H1 (cell line): ENCODE data around the gene GMPPA.

Experiments
- CEBPB ChIP-seq: IDR thresholded peaks from 2 replicates; pipeline ENCODE4 v1.6.1; 2012; ENCODE audit warnings: low read depth, low read length
- CHD2 ChIP-seq: IDR thresholded peaks from 2 replicates; pipeline ENCODE4 v1.6.1; 2012; ENCODE audit warnings: low read length, improper control_type of control experiment
- EZH2 ChIP-seq: fragments of 200-600 bp; sonication (generic); IDR thresholded peaks from 2 replicates; pipeline ENCODE4 v1.7.1; 2012; ENCODE audit warnings: low read depth, mild to moderate bottlenecking, moderate library complexity, low read length, inconsistent platforms; ENCODE audit not compliant: severe bottlenecking
- JUN ChIP-seq: IDR thresholded peaks from 2 replicates; pipeline ENCODE4 v1.6.1; 2011; ENCODE audit warnings: low read depth, mild to moderate bottlenecking, improper control_type of control experiment, low read length
- NRF1 ChIP-seq: IDR thresholded peaks from 2 replicates; pipeline ENCODE4 v1.6.1; 2011; ENCODE audit warnings: mild to moderate bottlenecking, low read depth, low read length, improper control_type of control experiment
- POLR2A ChIP-seq, 2 experiments: IDR thresholded peaks; 1 replicate in 1 of 2; 2 replicates in 1 of 2; pipeline ENCODE4 v1.6.1; 2011; ENCODE audit warnings: low read depth in 2 of 2, low read length in 2 of 2, mild to moderate bottlenecking in 2 of 2; ENCODE audit errors: control extremely low read depth in 1 of 2
- SIN3A ChIP-seq, 2 experiments: IDR thresholded peaks in 1 of 2; conservative IDR thresholded peaks in 1 of 2; 2 replicates each; pipeline ENCODE4 v1.6.1; 2011 to 2012; ENCODE audit warnings: low read length in 2 of 2, improper control_type of control experiment in 1 of 2, low read depth in 1 of 2, mild to moderate bottlenecking in 1 of 2
- SIRT6 ChIP-seq: IDR thresholded peaks from one replicate; pipeline ENCODE4 v1.7.1; 2012; ENCODE audit warnings: low read length, inconsistent platforms
- SP1 ChIP-seq: IDR thresholded peaks from 2 replicates; pipeline ENCODE4 v1.6.1; 2011; ENCODE audit warnings: low read depth, low read length
- SP4 ChIP-seq: IDR thresholded peaks from 2 replicates; pipeline ENCODE4 v1.6.1; 2012; ENCODE audit warnings: low read length, inconsistent platforms
- TEAD4 ChIP-seq: IDR thresholded peaks from 2 replicates; pipeline ENCODE4 v1.6.1; 2012; ENCODE audit warnings: low read depth, low read length, inconsistent platforms, mixed read lengths
- TF ChIP-seq, protein P1 (sequence below), 3 experiments: IDR thresholded peaks; 1 replicate in 2 of 3; 2 replicates in 1 of 3; pipeline versions ENCODE4 v1.5.1 to v1.6.1; 2011; ENCODE audit warnings: low read length in 3 of 3, mild to moderate bottlenecking in 3 of 3, inconsistent platforms in 2 of 3, low read depth in 1 of 3, moderate library complexity in 1 of 3; ENCODE audit not compliant: insufficient read depth in 1 of 3; ENCODE audit errors: control extremely low read depth in 1 of 3
- TF ChIP-seq, protein P2 (sequence below): IDR thresholded peaks from 2 replicates; pipeline ENCODE4 v1.6.1; 2012; ENCODE audit warnings: low read length, inconsistent platforms

DNA sequence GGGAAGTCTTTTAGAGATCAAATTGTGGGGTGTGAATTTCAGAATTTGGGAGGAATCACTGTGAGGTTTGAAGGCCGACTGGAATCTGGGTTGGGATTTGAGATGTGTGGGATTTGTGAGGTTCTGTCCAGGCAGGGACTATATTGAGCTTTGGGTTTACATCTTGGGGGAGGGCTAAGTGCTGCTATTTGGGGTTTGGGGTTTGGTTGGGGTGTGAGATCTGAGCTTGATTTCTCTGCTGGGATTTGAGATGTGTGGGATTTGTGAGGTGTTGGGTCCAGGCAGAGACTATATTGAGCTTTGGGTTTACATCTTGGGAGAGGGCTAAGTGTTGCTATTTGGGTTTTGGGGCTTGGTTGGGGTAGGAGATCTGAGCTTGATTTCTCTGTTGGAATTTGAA, 864 bp downstream of the GMPPA start:
- TF ChIP-seq SP4 (no peak), SP1 (no peak), SIRT6 (no peak), CHD2 (no peak), JUN (no peak), SIN3A (conservative IDR thresholded peaks at IDR 0.05 in 1 of 2, IDR thresholded peaks at IDR 0.05 in 1 of 2; ENCODE audit: low read depth in 1 of 2, low read length in 2 of 2) (no peak), POLR2A (IDR thresholded peaks at IDR 0.05; ENCODE audit: control extremely low read depth in 1 of 2, low read depth in 2 of 2, low read length in 2 of 2) (no peak), NRF1 (no peak), CEBPB (no peak), EZH2 (no peak), TEAD4 (no peak)
- TF ChIP-seq, protein P1, sequence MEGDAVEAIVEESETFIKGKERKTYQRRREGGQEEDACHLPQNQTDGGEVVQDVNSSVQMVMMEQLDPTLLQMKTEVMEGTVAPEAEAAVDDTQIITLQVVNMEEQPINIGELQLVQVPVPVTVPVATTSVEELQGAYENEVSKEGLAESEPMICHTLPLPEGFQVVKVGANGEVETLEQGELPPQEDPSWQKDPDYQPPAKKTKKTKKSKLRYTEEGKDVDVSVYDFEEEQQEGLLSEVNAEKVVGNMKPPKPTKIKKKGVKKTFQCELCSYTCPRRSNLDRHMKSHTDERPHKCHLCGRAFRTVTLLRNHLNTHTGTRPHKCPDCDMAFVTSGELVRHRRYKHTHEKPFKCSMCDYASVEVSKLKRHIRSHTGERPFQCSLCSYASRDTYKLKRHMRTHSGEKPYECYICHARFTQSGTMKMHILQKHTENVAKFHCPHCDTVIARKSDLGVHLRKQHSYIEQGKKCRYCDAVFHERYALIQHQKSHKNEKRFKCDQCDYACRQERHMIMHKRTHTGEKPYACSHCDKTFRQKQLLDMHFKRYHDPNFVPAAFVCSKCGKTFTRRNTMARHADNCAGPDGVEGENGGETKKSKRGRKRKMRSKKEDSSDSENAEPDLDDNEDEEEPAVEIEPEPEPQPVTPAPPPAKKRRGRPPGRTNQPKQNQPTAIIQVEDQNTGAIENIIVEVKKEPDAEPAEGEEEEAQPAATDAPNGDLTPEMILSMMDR (IDR thresholded peaks at IDR 0.05; ENCODE audit: control extremely low read depth in 1 of 3, insufficient read depth in 1 of 3, low read depth in 1 of 3, low read length in 3 of 3), result no peak
- TF ChIP-seq, protein P2, sequence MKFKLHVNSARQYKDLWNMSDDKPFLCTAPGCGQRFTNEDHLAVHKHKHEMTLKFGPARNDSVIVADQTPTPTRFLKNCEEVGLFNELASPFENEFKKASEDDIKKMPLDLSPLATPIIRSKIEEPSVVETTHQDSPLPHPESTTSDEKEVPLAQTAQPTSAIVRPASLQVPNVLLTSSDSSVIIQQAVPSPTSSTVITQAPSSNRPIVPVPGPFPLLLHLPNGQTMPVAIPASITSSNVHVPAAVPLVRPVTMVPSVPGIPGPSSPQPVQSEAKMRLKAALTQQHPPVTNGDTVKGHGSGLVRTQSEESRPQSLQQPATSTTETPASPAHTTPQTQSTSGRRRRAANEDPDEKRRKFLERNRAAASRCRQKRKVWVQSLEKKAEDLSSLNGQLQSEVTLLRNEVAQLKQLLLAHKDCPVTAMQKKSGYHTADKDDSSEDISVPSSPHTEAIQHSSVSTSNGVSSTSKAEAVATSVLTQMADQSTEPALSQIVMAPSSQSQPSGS, result no peak
